Brain microvascular endothelial cell (primary cell): ENCODE results near the gene PGLYRP4.

Experiments
- DNase-seq: peaks from one replicate; pipeline ENCODE4 v3.0.0-alpha.2; 2020
- H3K27ac ChIP-seq: fragments of 250-450 bp; sonication (Bioruptor Pico); 2 replicates; pipeline ENCODE4 v1.5.1; 2020; ENCODE audit warnings: mild to moderate bottlenecking, moderate library complexity
- H3K27me3 ChIP-seq: fragments of 250-450 bp; sonication (Bioruptor Pico); replicated peaks from 2 replicates; pipeline ENCODE4 v1.5.1; 2020; ENCODE audit warnings: mild to moderate bottlenecking
- H3K36me3 ChIP-seq: fragments of 250-450 bp; sonication (Bioruptor Pico); replicated peaks from 2 replicates; pipeline ENCODE4 v1.5.1; 2020; ENCODE audit warnings: mild to moderate bottlenecking
- H3K4me3 ChIP-seq: 2 replicates; pipeline ENCODE4 v1.5.1; 2011; ENCODE audit warnings: low read depth, mild to moderate bottlenecking, control low read depth, low read length, moderate library complexity
- CTCF ChIP-seq: IDR thresholded peaks from 2 replicates; pipeline ENCODE4 v1.5.1; 2011; ENCODE audit warnings: low read depth, mild to moderate bottlenecking, moderate library complexity, low read length, control low read depth, inconsistent platforms; ENCODE audit errors: missing control alignments
- in situ Hi-C: cut with HindIII; loops from 2 replicates; pipeline ENCODE4 v1.10.0; 2017; ENCODE audit warnings: low sequenced_read_pairs, low pct_ligation_motif_present

Gene PGLYRP4

GRCh38 chr1:153292740-153293479, 55.7 kb downstream of the PGLYRP4 start:
- in situ Hi-C loops: no loop called here
- H3K4me3 ChIP-seq: no peak overlapping the region
- DNase-seq: no peak
- no peak for TF ChIP-seq CTCF
- no peak overlapping the region for H3K27ac ChIP-seq
- H3K27me3 ChIP-seq: no peaks in the 10 kb centered on the region
- no peaks in the 10 kb centered on the region for H3K36me3 ChIP-seq

GRCh38 chr1:153292185-153292584, 56.5 kb downstream of the PGLYRP4 start:
- H3K36me3 ChIP-seq: no peaks in the 10 kb centered on the region
- no peaks in the 10 kb centered on the region for H3K27me3 ChIP-seq
- no peak for DNase-seq
- H3K4me3 ChIP-seq: no peak overlapping the region
- no peak overlapping the region for H3K27ac ChIP-seq
- in situ Hi-C loops: no loop called here
- no peak for TF ChIP-seq CTCF

GRCh38 chr1:153291514-153291913, 57.1 kb downstream of the PGLYRP4 start:
- H3K27me3 ChIP-seq: no peaks in the 10 kb centered on the region
- H3K36me3 ChIP-seq: no peaks in the 10 kb centered on the region
- in situ Hi-C loops: no loop called here
- no peak overlapping the region for H3K27ac ChIP-seq
- no peak for DNase-seq
- TF ChIP-seq CTCF: no peak
- no peak overlapping the region for H3K4me3 ChIP-seq

GRCh38 chr1:153288634-153289275, 59.9 kb downstream of the PGLYRP4 start:
- in situ Hi-C loops: no loop called here
- DNase-seq: no peak
- Histone ChIP-seq H3K27me3 (no peaks in the 10 kb centered on the region), H3K36me3 (no peaks in the 10 kb centered on the region), H3K4me3 (no peak overlapping the region), H3K27ac (no peak overlapping the region)
- TF ChIP-seq CTCF: peak; percentile 49
